H9 (cell line): ENCODE measurements around the gene MRPS18B. TPM values are rescaled to one million over a fixed set of nuclear protein-coding genes. Genes with fewer than 3 reads are reported as not detected.

Experiments used
- DNase-seq: peaks from one replicate; pipeline ENCODE4 v3.0.0-alpha.2; 2017
- H2AFZ ChIP-seq: one replicate; pipeline ENCODE4 v1.6.1; 2013; ENCODE audit warnings: mild to moderate bottlenecking, low read length, control low read depth, moderate library complexity
- H2AK5ac ChIP-seq: 2 replicates; pipeline ENCODE4 v1.6.1; 2013; ENCODE audit warnings: low read length, control low read depth, mixed read lengths; ENCODE audit not compliant: insufficient read length
- H2BK120ac ChIP-seq: one replicate; pipeline ENCODE4 v1.6.1; 2013; ENCODE audit warnings: low read depth, mild to moderate bottlenecking, low read length, control low read depth, inconsistent platforms; ENCODE audit not compliant: poor library complexity, severe bottlenecking
- H2BK12ac ChIP-seq: 2 replicates; pipeline ENCODE4 v1.6.1; 2013; ENCODE audit warnings: low read length, control low read depth, mixed read lengths, low read depth; ENCODE audit not compliant: insufficient read length
- H2BK15ac ChIP-seq: 2 replicates; pipeline ENCODE4 v1.6.1; 2013; ENCODE audit warnings: low read depth, low read length, control low read depth
- H2BK20ac ChIP-seq: one replicate; pipeline ENCODE4 v1.6.1; 2013; ENCODE audit warnings: low read depth, mild to moderate bottlenecking, low read length, control low read depth, inconsistent platforms; ENCODE audit not compliant: poor library complexity, severe bottlenecking
- H2BK5ac ChIP-seq: 2 replicates; pipeline ENCODE4 v1.6.1; 2013; ENCODE audit warnings: low read length, control low read depth, mixed read lengths; ENCODE audit not compliant: insufficient read length
- H3K14ac ChIP-seq: 2 replicates; pipeline ENCODE4 v1.6.1; 2013; ENCODE audit warnings: low read length, control low read depth; ENCODE audit not compliant: insufficient read depth
- H3K18ac ChIP-seq: 2 replicates; pipeline ENCODE4 v1.6.1; 2013; ENCODE audit warnings: low read depth, mild to moderate bottlenecking, mixed read lengths, low read length, control low read depth; ENCODE audit not compliant: insufficient read length
- H3K23ac ChIP-seq: 2 replicates; pipeline ENCODE4 v1.6.1; 2013; ENCODE audit warnings: low read length, control low read depth, mixed read lengths, low read depth; ENCODE audit not compliant: insufficient read length
- H3K23me2 ChIP-seq: 2 replicates; pipeline ENCODE4 v1.6.1; 2013; ENCODE audit warnings: low read depth, mild to moderate bottlenecking, mixed read lengths, low read length, control low read depth; ENCODE audit not compliant: insufficient read length, poor library complexity, severe bottlenecking
- H3K27ac ChIP-seq: 2 replicates; pipeline ENCODE4 v1.5.1; 2013; ENCODE audit warnings: low read length, control low read depth, mixed read lengths, low read depth; ENCODE audit not compliant: insufficient read length
- H3K27me3 ChIP-seq: 2 replicates; pipeline ENCODE4 v1.6.1; 2013; ENCODE audit warnings: low read length, control low read depth, inconsistent platforms; ENCODE audit not compliant: insufficient read depth
- H3K4ac ChIP-seq: 2 replicates; pipeline ENCODE4 v1.6.1; 2013; ENCODE audit warnings: low read depth, mild to moderate bottlenecking, control low read depth, inconsistent platforms, low read length, moderate library complexity
- H3K4me1 ChIP-seq: 2 replicates; pipeline ENCODE4 v1.6.1; 2013; ENCODE audit warnings: low read length, control low read depth, inconsistent platforms; ENCODE audit not compliant: insufficient read depth
- H3K4me2 ChIP-seq: 2 replicates; pipeline ENCODE4 v1.6.1; 2013; ENCODE audit warnings: low read length, control low read depth, mixed read lengths; ENCODE audit not compliant: insufficient read length, insufficient read depth
- H3K56ac ChIP-seq: 2 replicates; pipeline ENCODE4 v1.6.1; 2013; ENCODE audit warnings: low read depth, mild to moderate bottlenecking, mixed read lengths, low read length, control low read depth; ENCODE audit not compliant: insufficient read length
- H3K79me1 ChIP-seq: 2 replicates; pipeline ENCODE4 v1.6.1; 2013; ENCODE audit warnings: low read depth, mild to moderate bottlenecking, moderate library complexity, low read length, control low read depth, inconsistent platforms; ENCODE audit not compliant: insufficient read depth, poor library complexity, severe bottlenecking
- H3K79me2 ChIP-seq: 2 replicates; pipeline ENCODE4 v1.6.1; 2013; ENCODE audit warnings: low read length, control low read depth, inconsistent platforms; ENCODE audit not compliant: insufficient read depth
- H3K9ac ChIP-seq: 2 replicates; pipeline ENCODE4 v1.6.1; 2013; ENCODE audit warnings: low read length, control low read depth, mixed read lengths; ENCODE audit not compliant: insufficient read length; ENCODE audit errors: extremely low read depth
- H3K9me3 ChIP-seq: one replicate; pipeline ENCODE4 v1.6.1; 2013; ENCODE audit warnings: low read depth, low read length, inconsistent platforms; ENCODE audit not compliant: control insufficient read depth
- H3T11ph ChIP-seq: one replicate; pipeline ENCODE4 v1.6.1; 2013; ENCODE audit warnings: mild to moderate bottlenecking, low read length, control low read depth, inconsistent platforms
- H4K20me1 ChIP-seq: one replicate; pipeline ENCODE4 v1.6.1; 2013; ENCODE audit not compliant: control insufficient read depth, insufficient read length, insufficient read depth
- H4K5ac ChIP-seq: 2 replicates; pipeline ENCODE4 v1.6.1; 2013; ENCODE audit warnings: low read depth, mild to moderate bottlenecking, mixed read lengths, low read length, control low read depth; ENCODE audit not compliant: insufficient read length
- H4K8ac ChIP-seq: replicated peaks from 2 replicates; pipeline ENCODE4 v1.6.1; 2013; ENCODE audit warnings: low read length, control low read depth, mixed read lengths, low read depth; ENCODE audit not compliant: insufficient read length
- H4K91ac ChIP-seq: 2 replicates; pipeline ENCODE4 v1.6.1; 2013; ENCODE audit warnings: low read depth, mild to moderate bottlenecking, moderate library complexity, mixed read lengths, low read length, control low read depth; ENCODE audit not compliant: insufficient read length
- H3K27ac Mint-ChIP-seq, 3 experiments: 2 replicates in 2 of 3; 3 replicates in 1 of 3; pipeline ENCODE4 v1.8.0; 2020 to 2021; ENCODE audit warnings: mixed read lengths in 3 of 3, mild to moderate bottlenecking in 1 of 3, moderate library complexity in 1 of 3
- H3K27me3 Mint-ChIP-seq: 2 replicates; pipeline ENCODE4 v1.8.0; 2021; ENCODE audit warnings: low read depth, mild to moderate bottlenecking, moderate library complexity, mixed read lengths
- H3K36me3 Mint-ChIP-seq, 3 experiments: 2 replicates in 2 of 3; 3 replicates in 1 of 3; pipeline ENCODE4 v1.8.0; 2020 to 2021; ENCODE audit warnings: low read depth in 3 of 3, mixed read lengths in 3 of 3; ENCODE audit not compliant: insufficient read depth in 1 of 3
- H3K4me1 Mint-ChIP-seq, 2 experiments: 2 replicates each; pipeline ENCODE4 v1.8.0; 2020; ENCODE audit warnings: mixed read lengths in 2 of 2
- H3K4me3 Mint-ChIP-seq, 2 experiments: 2 replicates in 1 of 2; 3 replicates in 1 of 2; pipeline ENCODE4 v1.8.0; 2020 to 2021; ENCODE audit warnings: mild to moderate bottlenecking in 2 of 2, mixed read lengths in 2 of 2, moderate library complexity in 1 of 2
- H3K9me3 Mint-ChIP-seq, 2 experiments: 2 replicates in 1 of 2; 3 replicates in 1 of 2; pipeline ENCODE4 v1.8.0; 2020; ENCODE audit warnings: mild to moderate bottlenecking in 2 of 2, mixed read lengths in 2 of 2, moderate library complexity in 1 of 2
- whole genome bisulfite sequencing: extraction: QIAGEN DNeasy Blood & Tissue Kit; methylation state at CpG from one replicate; pipeline ENCODE4 v1.1.7; 2013; ENCODE audit warnings: missing lambda C conversion rate, low lambda C conversion rate, mixed read lengths; ENCODE audit not compliant: insufficient read length; ENCODE audit errors: extremely low coverage; 5-methylcytosine and 5-hydroxymethylcytosine counted together
- total RNA-seq: library from RNA; stranded (reverse); gene quantifications from 2 replicates; pipeline ENCODE4 v1.2.1, GENCODE V29; 2021
- TF ChIP-seq, protein P1 (sequence below): fragments of 200-600 bp; sonication (generic); conservative IDR thresholded peaks from 3 replicates; pipeline ENCODE4 v1.8.0; 2021; ENCODE audit warnings: antibody characterized with exemption, mild to moderate bottlenecking

Gene MRPS18B
- total RNA-seq, 1 experiment from 2014 or later: 54.0 TPM

GRCh38 chr6:30571075-30571761, 46.4 kb upstream of the MRPS18B start, which contains the start of gene ABCF1:
Gene ABCF1, plus strand, starts transcription at chr6:30571442. Its CDS starts 46 bp downstream, at chr6:30571488.
- Mint-ChIP-seq H3K36me3 (peaks cover 0 to 7% (median 5%) of the 10 kb centered on the region in 3 experiments; a peak in 3 of 7 replicates), H3K4me3 (peak within 1 kb of the TSS; percentile 99), H3K4me1 (peaks cover 26 to 28% of the 10 kb centered on the region in 2 experiments), H3K27me3 (peaks cover 10% of the 10 kb centered on the region), H3K27ac (peak within 1 kb of the TSS; percentile 98 to 99 (median 98)), H3K9me3 (no peaks in the 10 kb centered on the region; a peak in 1 of 5 replicates)
- H3K4me1 ChIP-seq: no peaks in the 10 kb centered on the region
- peak within 1 kb of the TSS; percentile 14 for H2AFZ ChIP-seq
- H4K91ac ChIP-seq: no peak within 1 kb of the TSS
- H3K79me2 ChIP-seq: peaks cover 28% of the 10 kb centered on the region; the same call in 1 of the 2 replicates
- H3K9ac ChIP-seq: peak within 1 kb of the TSS; percentile 98
- no peak within 1 kb of the TSS for H2BK15ac ChIP-seq
- H4K5ac ChIP-seq: peak within 1 kb of the TSS; percentile 15
- no peak within 1 kb of the TSS for H3K4ac ChIP-seq
- H4K8ac ChIP-seq: no peak within 1 kb of the TSS
- H3K9me3 ChIP-seq: no peaks in the 10 kb centered on the region
- H3K14ac ChIP-seq: peak within 1 kb of the TSS; percentile 100
- H3K4me2 ChIP-seq: peak within 1 kb of the TSS; percentile 89
- H3K18ac ChIP-seq: peak within 1 kb of the TSS; percentile 99
- no peak within 1 kb of the TSS for H2AK5ac ChIP-seq
- no peak within 1 kb of the TSS for H2BK5ac ChIP-seq
- peak within 1 kb of the TSS; percentile 35 for H3K27ac ChIP-seq
- H2BK20ac ChIP-seq: no peak within 1 kb of the TSS
- no CpG with 5 or more reads among the region's 59 CpGs for WGBS
- H3K23ac ChIP-seq: no peak within 1 kb of the TSS
- H4K20me1 ChIP-seq: no peaks in the 10 kb centered on the region
- DNase-seq: peak; percentile 98
- H3K27me3 ChIP-seq: no peaks in the 10 kb centered on the region
- H3T11ph ChIP-seq: no peak within 1 kb of the TSS
- H2BK120ac ChIP-seq: no peak within 1 kb of the TSS
- no peak within 1 kb of the TSS for H3K56ac ChIP-seq
- H3K23me2 ChIP-seq: peaks cover 6% of the 10 kb centered on the region
- H3K79me1 ChIP-seq: peaks cover 17% of the 10 kb centered on the region
- TF ChIP-seq, protein P1, sequence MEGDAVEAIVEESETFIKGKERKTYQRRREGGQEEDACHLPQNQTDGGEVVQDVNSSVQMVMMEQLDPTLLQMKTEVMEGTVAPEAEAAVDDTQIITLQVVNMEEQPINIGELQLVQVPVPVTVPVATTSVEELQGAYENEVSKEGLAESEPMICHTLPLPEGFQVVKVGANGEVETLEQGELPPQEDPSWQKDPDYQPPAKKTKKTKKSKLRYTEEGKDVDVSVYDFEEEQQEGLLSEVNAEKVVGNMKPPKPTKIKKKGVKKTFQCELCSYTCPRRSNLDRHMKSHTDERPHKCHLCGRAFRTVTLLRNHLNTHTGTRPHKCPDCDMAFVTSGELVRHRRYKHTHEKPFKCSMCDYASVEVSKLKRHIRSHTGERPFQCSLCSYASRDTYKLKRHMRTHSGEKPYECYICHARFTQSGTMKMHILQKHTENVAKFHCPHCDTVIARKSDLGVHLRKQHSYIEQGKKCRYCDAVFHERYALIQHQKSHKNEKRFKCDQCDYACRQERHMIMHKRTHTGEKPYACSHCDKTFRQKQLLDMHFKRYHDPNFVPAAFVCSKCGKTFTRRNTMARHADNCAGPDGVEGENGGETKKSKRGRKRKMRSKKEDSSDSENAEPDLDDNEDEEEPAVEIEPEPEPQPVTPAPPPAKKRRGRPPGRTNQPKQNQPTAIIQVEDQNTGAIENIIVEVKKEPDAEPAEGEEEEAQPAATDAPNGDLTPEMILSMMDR: no peak
- no peak within 1 kb of the TSS for H2BK12ac ChIP-seq
